Activated CD4-positive, alpha-beta memory T cell treated with anti-CD3 and anti-CD28 coated beads for 36 hours (primary cell): ENCODE data around the gene SMARCB1. TPM values are rescaled to one million over a fixed set of nuclear protein-coding genes. Genes with fewer than 3 reads are reported as not detected.

ENCODE experiments used
- CTCF ChIA-PET: fragments of 350-600 bp; sonication (Branson Sonifier 250); formaldehyde crosslinking; loops from one replicate; lab custom pipeline; 2021; ENCODE audit warnings: antibody characterized with exemption, inconsistent platforms; lab: Charles Lee
- POLR2A ChIA-PET: fragments of 350-600 bp; sonication (Branson Sonifier 250); formaldehyde crosslinking; loops from one replicate; lab custom pipeline; 2021; ENCODE audit warnings: antibody characterized with exemption; lab: Charles Lee
- DNase-seq: peaks from one replicate; pipeline ENCODE4 v3.0.0-alpha.2; 2020
- H3K27ac Mint-ChIP-seq: one replicate; pipeline ENCODE4 v1.8.0; 2021; ENCODE audit warnings: mixed read lengths
- H3K27me3 Mint-ChIP-seq: one replicate; pipeline ENCODE4 v1.8.0; 2021; ENCODE audit warnings: mixed read lengths
- H3K36me3 Mint-ChIP-seq: one replicate; pipeline ENCODE4 v1.8.0; 2021; ENCODE audit warnings: mixed read lengths
- H3K4me1 Mint-ChIP-seq: one replicate; pipeline ENCODE4 v1.8.0; 2021; ENCODE audit warnings: low read depth, mixed read lengths
- H3K4me3 Mint-ChIP-seq: one replicate; pipeline ENCODE4 v1.8.0; 2021; ENCODE audit warnings: mild to moderate bottlenecking, mixed read lengths
- H3K9me3 Mint-ChIP-seq: one replicate; pipeline ENCODE4 v1.8.0; 2021; ENCODE audit warnings: mixed read lengths
- intact Hi-C: fragments of 100-400 bp; cut with micrococcal nuclease; formaldehyde crosslinking; loops from one replicate; pipeline ENCODE4 v1.15.1; 2023
- total RNA-seq, 2 experiments: library from RNA; stranded (reverse); gene quantifications; one replicate each; pipeline ENCODE4 v1.2.3, GENCODE V29; 2021

Gene SMARCB1
- total RNA-seq, 2 experiments from 2014 or later: 71.3 to 72.5 TPM

DNA sequence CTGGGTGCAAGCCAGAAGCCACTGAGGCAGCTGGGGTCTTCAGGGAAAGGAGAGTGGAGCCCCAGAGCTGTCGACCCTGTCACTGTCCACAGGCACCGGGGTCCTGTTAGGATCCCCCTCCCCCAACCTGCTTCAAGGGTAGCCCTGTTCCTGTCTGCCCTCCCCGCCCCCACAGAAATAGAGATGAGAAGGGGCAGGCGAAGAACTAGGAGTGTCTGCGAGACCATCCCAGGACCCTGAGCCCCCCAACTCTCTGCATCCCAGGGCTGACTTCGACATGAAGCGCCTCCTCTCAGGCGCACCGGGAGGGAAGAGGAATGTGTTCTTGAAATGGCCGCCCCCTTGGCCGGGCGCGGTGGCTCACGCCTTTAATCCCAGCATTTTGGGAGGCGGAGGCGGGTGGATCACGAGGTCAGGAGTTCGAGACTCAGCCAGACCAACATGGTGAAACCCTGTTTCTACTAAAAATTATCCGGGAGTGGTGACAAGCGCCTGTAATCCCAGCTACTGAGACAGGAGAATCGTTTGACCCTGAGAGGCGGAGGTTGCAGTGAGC is 35.2 kb upstream of the SMARCB1 start:
- no peak for DNase-seq
- H3K27ac Mint-ChIP-seq: no peak overlapping the region
- peak overlapping the region; percentile 72 for H3K4me3 Mint-ChIP-seq
- ChIA-PET CTCF (interaction anchor here (1.4 kb wide), 1 partner anchor 98 kb away, joined by 3 read pairs; no protein-coding TSS in a partner anchor), POLR2A (no interaction called here)
- peaks cover 3% of the 10 kb centered on the region for H3K36me3 Mint-ChIP-seq
- no peaks in the 10 kb centered on the region for H3K9me3 Mint-ChIP-seq
- no peaks in the 10 kb centered on the region for H3K27me3 Mint-ChIP-seq
- intact Hi-C loops: loop anchor here (1.0 kb wide), 1 partner anchor 36 kb away; no protein-coding TSS in a partner anchor
- H3K4me1 Mint-ChIP-seq: peaks cover 12% of the 10 kb centered on the region

DNA sequence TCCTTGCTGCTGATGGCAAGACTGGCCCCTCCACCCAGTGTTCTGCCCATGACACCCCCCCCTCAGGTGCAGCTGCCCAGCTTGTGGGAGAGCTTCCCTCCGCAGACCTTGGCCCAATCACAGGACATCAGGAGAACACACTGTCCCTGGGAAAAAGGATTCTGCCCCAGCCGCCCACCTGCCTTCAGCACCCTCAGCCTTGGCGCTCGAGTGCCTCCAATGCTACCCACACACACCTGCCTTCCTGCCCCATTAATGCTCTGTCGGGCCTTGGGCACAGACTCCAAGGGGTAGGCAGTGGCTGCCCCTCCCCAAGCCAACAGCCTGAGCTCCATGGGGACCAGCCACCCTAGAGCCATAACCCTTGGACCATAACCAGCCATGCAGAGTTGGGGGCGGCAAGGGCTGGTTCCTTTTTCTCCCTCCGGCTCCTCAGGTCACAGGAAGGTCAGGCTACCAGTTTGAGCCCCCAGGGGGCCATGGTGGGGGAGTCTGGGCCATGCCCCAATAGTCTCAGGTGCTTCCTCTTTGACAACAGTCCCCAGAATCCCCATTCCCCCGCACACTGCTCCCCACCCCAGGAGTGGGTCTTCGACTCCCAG is 34.6 kb upstream of the SMARCB1 start:
- no peak for DNase-seq
- H3K27ac Mint-ChIP-seq: no peak overlapping the region
- H3K4me3 Mint-ChIP-seq: peak overlapping the region; percentile 60
- H3K36me3 Mint-ChIP-seq: no peaks in the 10 kb centered on the region
- ChIA-PET CTCF (no interaction called here), POLR2A (no interaction called here)
- intact Hi-C loops: no loop called here
- peaks cover 12% of the 10 kb centered on the region for H3K4me1 Mint-ChIP-seq
- H3K27me3 Mint-ChIP-seq: no peaks in the 10 kb centered on the region
- H3K9me3 Mint-ChIP-seq: no peaks in the 10 kb centered on the region

DNA sequence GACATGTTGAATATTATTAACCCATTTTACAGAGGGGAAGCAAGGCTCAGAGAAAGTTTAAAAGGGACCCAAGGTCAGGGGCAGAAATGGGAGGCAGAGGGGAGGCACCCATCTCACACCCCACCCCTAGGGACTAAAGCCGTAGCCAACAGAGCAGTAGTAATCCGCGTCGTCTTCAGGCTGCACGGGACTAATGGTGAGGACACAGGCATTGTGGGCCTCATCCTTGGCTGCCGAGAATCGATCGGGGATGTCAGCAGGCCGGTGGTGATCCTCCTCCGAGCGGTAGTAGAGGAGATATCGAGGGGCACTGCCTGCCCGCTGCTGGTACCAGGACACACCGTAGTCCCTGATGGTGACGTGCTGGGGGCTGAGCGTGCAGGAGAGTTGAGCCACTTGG is 34.0 kb upstream of the SMARCB1 start:
- no peak overlapping the region for H3K27ac Mint-ChIP-seq
- DNase-seq: no peak
- H3K4me3 Mint-ChIP-seq: no peak overlapping the region
- ChIA-PET POLR2A (no interaction called here), CTCF (interaction anchor here (1.7 kb wide), 1 partner anchor 16 kb away, joined by 5 read pairs; no protein-coding TSS in a partner anchor)
- peaks cover 12% of the 10 kb centered on the region for H3K4me1 Mint-ChIP-seq
- no peaks in the 10 kb centered on the region for H3K27me3 Mint-ChIP-seq
- no peaks in the 10 kb centered on the region for H3K36me3 Mint-ChIP-seq
- intact Hi-C loops: no loop called here
- H3K9me3 Mint-ChIP-seq: no peaks in the 10 kb centered on the region

GRCh38 chr22:23753385-23753784 is 33.4 kb upstream of the SMARCB1 start:
- CTCF ChIA-PET: interaction anchor here (1.7 kb wide), 1 partner anchor 16 kb away, joined by 5 read pairs; no protein-coding TSS in a partner anchor

GRCh38 chr22:23754220-23754919 is 32.4 kb upstream of the SMARCB1 start, which contains the start of gene VPREB3:
Gene VPREB3, minus strand, starts transcription at chr22:23754425. Its CDS starts 62 bp downstream, at chr22:23754363.
- POLR2A ChIA-PET: no interaction called here
- Mint-ChIP-seq H3K27me3 (no peaks in the 10 kb centered on the region), H3K27ac (no peak within 1 kb of the TSS), H3K36me3 (no peaks in the 10 kb centered on the region), H3K4me1 (peaks cover 12% of the 10 kb centered on the region), H3K9me3 (no peaks in the 10 kb centered on the region), H3K4me3 (no peak within 1 kb of the TSS)
- CTCF ChIA-PET: interaction anchor here (1.2 to 1.7 kb wide), 2 partner anchors 12 to 15 kb away, joined by 3 to 5 read pairs; no protein-coding TSS in a partner anchor
- DNase-seq: no peak
- intact Hi-C loops: no loop called here

More at GRCh38 chr22:23753385-23753784, 33.4 kb upstream of the SMARCB1 start:
- Mint-ChIP-seq H3K4me3 (no peak overlapping the region), H3K4me1 (peaks cover 12% of the 10 kb centered on the region), H3K36me3 (no peaks in the 10 kb centered on the region), H3K9me3 (no peaks in the 10 kb centered on the region), H3K27ac (no peak overlapping the region), H3K27me3 (no peaks in the 10 kb centered on the region)
- POLR2A ChIA-PET: no interaction called here
- intact Hi-C loops: no loop called here
- no peak for DNase-seq

DNA sequence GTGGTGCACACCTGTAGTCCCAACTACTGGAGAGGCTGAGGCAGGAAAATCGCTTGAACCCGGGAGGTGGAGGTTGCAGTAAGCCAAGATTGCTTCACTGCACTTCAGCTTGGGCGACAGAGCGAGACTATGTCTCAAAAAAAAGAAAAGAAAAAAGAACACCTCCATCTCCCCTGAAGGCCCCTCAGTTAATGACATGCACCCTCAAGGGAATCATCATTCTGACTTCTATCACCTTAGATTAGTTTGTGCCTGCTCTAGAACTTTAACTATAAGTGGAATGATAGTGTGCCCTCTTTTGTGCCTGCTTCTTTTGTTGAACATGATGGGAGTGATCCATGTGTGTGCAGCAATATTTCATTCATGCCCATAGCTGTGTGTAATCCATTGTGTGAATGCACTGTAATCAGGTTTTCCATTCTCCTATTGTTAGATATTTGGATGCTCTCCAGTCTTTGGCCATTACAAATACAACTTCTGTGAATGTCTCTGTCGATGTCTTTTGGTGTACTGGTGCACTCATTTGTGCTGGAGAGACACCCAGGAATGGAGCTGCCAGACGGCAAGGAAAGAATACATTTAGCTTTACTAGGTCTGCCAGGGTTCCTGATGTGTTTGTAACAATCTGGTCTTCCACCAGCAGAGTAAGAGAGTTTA is 31.7 kb upstream of the SMARCB1 start:
- Mint-ChIP-seq H3K27ac (no peak overlapping the region), H3K4me3 (no peak overlapping the region), H3K27me3 (no peaks in the 10 kb centered on the region), H3K9me3 (no peaks in the 10 kb centered on the region), H3K36me3 (no peaks in the 10 kb centered on the region), H3K4me1 (peaks cover 8% of the 10 kb centered on the region)
- intact Hi-C loops: no loop called here
- no peak for DNase-seq
- ChIA-PET CTCF (interaction anchor here (1.1 to 1.2 kb wide), 2 partner anchors 11 to 95 kb away, joined by 3 to 5 read pairs; no protein-coding TSS in a partner anchor), POLR2A (no interaction called here)

GRCh38 chr22:23755711-23756110 is 31.1 kb upstream of the SMARCB1 start:
- H3K27ac Mint-ChIP-seq: no peak overlapping the region
- no peak overlapping the region for H3K4me3 Mint-ChIP-seq
- peaks cover 3% of the 10 kb centered on the region for H3K4me1 Mint-ChIP-seq
- no peaks in the 10 kb centered on the region for H3K27me3 Mint-ChIP-seq
- DNase-seq: no peak
- intact Hi-C loops: no loop called here
- CTCF ChIA-PET: interaction anchor here (1.1 to 1.2 kb wide), 2 partner anchors 11 to 94 kb away, joined by 3 to 5 read pairs; no protein-coding TSS in a partner anchor
- no peaks in the 10 kb centered on the region for H3K36me3 Mint-ChIP-seq
- POLR2A ChIA-PET: no interaction called here
- H3K9me3 Mint-ChIP-seq: no peaks in the 10 kb centered on the region

DNA sequence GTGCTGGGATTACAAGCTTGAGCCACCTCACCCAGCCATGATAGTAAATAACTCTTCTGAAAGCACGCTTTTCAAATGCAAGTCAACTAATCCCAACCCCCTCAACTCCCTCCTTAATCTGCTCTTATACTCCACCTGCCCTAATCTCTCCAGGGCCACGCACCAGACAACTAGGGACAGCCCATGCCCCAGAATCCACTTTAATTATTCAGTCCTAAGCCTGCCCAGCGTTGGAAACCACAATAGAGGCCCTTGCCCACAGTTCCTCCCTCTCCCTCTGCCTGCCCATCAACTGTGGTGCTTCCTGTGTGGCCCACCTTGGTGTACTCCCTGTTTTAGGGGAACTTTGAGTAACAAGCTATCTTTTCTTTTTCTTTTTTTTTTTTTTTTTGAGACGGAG is 29.9 kb upstream of the SMARCB1 start:
- H3K36me3 Mint-ChIP-seq: no peaks in the 10 kb centered on the region
- no peak for DNase-seq
- no peak overlapping the region for H3K27ac Mint-ChIP-seq
- no peak overlapping the region for H3K4me3 Mint-ChIP-seq
- CTCF ChIA-PET: interaction anchor here (0.8 kb wide), 1 partner anchor 464 kb away, joined by 3 read pairs; no protein-coding TSS in a partner anchor
- H3K9me3 Mint-ChIP-seq: no peaks in the 10 kb centered on the region
- intact Hi-C loops: no loop called here
- POLR2A ChIA-PET: no interaction called here
- no peaks in the 10 kb centered on the region for H3K27me3 Mint-ChIP-seq
- no peaks in the 10 kb centered on the region for H3K4me1 Mint-ChIP-seq

GRCh38 chr22:23759566-23759965 is 27.2 kb upstream of the SMARCB1 start:
- no peaks in the 10 kb centered on the region for H3K36me3 Mint-ChIP-seq
- H3K27me3 Mint-ChIP-seq: no peaks in the 10 kb centered on the region
- no peak overlapping the region for H3K27ac Mint-ChIP-seq
- H3K9me3 Mint-ChIP-seq: no peaks in the 10 kb centered on the region
- no peak overlapping the region for H3K4me3 Mint-ChIP-seq
- H3K4me1 Mint-ChIP-seq: peaks cover 19% of the 10 kb centered on the region
- intact Hi-C loops: no loop called here
- CTCF ChIA-PET: interaction anchor here (1.0 kb wide), 1 partner anchor 90 kb away, joined by 5 read pairs; no protein-coding TSS in a partner anchor
- POLR2A ChIA-PET: interaction anchor here (0.7 to 0.9 kb wide), 3 partner anchors 9 to 30 kb away, joined by 4 read pairs; partner anchors contain the start of gene ZNF70
- DNase-seq: no peak

DNA sequence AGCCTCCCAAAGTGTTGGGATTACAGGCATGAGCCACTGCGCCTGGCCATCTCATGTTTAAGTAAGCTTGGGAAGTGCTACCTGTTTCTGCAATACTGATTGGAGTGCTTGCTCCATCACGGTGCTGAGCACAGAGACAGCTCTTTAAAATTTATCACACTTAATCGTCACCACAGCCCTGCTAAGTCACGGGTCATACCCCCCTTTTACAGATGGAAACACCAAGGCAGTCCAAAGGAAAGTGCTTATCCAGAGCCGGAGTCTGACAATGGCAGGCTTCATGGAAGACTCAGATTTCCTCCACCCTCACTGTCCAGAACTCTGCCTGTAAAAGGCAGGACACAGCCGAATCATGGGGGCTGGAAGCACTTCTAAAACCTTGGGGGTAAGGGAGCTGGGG is 26.7 kb upstream of the SMARCB1 start:
- DNase-seq: no peak
- Mint-ChIP-seq H3K36me3 (no peaks in the 10 kb centered on the region), H3K27me3 (no peaks in the 10 kb centered on the region), H3K4me3 (no peak overlapping the region), H3K4me1 (peaks cover 21% of the 10 kb centered on the region), H3K27ac (no peak overlapping the region), H3K9me3 (no peaks in the 10 kb centered on the region)
- ChIA-PET POLR2A (interaction anchor here (0.7 kb wide), 1 partner anchor 29 kb away, joined by 4 read pairs; no protein-coding TSS in a partner anchor), CTCF (interaction anchor here (1.0 kb wide), 1 partner anchor 90 kb away, joined by 5 read pairs; no protein-coding TSS in a partner anchor)
- intact Hi-C loops: loop anchor here (10.0 kb wide), 1 partner anchor 55 kb away; no protein-coding TSS in a partner anchor

GRCh38 chr22:23762842-23763578 is 23.8 kb upstream of the SMARCB1 start, which contains the start of gene C22orf15:
Gene C22orf15, plus strand, starts transcription at chr22:23762990. Its CDS starts 317 bp downstream, at chr22:23763307.
- peak within 1 kb of the TSS; percentile 42 for H3K4me3 Mint-ChIP-seq
- ChIA-PET POLR2A (interaction anchor here (0.6 kb wide), 1 partner anchor 29 kb away, joined by 4 read pairs; no protein-coding TSS in a partner anchor), CTCF (no interaction called here)
- H3K36me3 Mint-ChIP-seq: peaks cover 5% of the 10 kb centered on the region
- H3K27me3 Mint-ChIP-seq: no peaks in the 10 kb centered on the region
- no peaks in the 10 kb centered on the region for H3K9me3 Mint-ChIP-seq
- peak; percentile 25 for DNase-seq
- peaks cover 34% of the 10 kb centered on the region for H3K4me1 Mint-ChIP-seq
- peak within 1 kb of the TSS; percentile 24 for H3K27ac Mint-ChIP-seq
- intact Hi-C loops: loop anchor here (10.0 kb wide), 1 partner anchor 58 kb away; no protein-coding TSS in a partner anchor
